ENCODE data around the gene SPRED3.
"Not testable (repeated sequence)": the region's sequence is repeated elsewhere in the genome, so short reads cannot be mapped to it uniquely, and the experiment has no call there.

The SPRED3 gene, protein sequence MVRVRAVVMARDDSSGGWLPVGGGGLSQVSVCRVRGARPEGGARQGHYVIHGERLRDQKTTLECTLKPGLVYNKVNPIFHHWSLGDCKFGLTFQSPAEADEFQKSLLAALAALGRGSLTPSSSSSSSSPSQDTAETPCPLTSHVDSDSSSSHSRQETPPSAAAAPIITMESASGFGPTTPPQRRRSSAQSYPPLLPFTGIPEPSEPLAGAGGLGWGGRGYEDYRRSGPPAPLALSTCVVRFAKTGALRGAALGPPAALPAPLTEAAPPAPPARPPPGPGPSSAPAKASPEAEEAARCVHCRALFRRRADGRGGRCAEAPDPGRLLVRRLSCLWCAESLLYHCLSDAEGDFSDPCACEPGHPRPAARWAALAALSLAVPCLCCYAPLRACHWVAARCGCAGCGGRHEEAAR

GRCh38 chr19:38388349-38389100 lies at the start of gene SPRED3:
TSS of gene SPRED3 (plus strand) at chr19:38388697. CDS start at chr19:38390303, 1,606 bp downstream.
- DNase-seq (ENCODE audit: low read depth), result no peak

DNA sequence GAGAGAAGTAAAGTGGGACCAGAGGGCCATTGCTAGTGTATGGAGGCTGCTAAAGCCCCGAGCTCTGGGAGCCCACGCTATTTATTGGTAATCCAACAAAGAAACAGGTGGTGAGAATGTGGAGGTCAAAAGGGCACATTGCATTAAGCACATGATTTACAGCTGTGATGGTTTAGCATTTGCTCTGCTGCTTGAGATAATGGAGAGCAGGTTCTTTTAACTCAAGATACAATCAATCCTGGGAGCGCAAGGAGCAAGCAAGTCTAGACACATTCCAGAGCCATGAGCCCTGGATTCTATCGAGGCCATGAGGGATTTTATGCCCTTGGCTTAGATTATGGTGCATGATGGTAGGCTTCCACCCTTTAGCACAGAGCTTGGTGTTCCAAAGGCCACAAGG lies 49.5 kb upstream of the SPRED3 start:
- DNase-seq (ENCODE audit: low read depth), result not testable (repeated sequence)

DNA sequence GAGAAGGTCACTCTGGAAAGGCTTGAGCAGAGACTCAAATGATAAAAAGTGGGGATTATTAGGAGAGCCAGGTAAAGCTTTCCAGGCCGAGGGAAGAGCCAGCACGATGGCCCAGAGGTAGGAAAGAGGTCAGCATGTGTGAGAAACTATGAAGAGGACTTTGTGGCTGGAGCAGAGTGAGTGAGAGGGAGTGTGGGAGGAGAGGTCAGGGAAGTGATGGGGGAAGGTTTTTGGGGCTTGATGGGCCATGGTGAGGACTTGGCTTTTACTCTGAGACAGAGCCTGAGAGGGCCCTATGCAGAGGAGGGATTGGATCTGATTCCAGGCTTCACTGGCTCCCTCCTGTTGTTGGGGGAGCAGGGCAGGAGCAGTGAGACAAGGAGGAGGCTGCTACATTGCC lies 47.6 kb upstream of the SPRED3 start:
- DNase-seq (ENCODE audit: low read depth), result no peak

DNA sequence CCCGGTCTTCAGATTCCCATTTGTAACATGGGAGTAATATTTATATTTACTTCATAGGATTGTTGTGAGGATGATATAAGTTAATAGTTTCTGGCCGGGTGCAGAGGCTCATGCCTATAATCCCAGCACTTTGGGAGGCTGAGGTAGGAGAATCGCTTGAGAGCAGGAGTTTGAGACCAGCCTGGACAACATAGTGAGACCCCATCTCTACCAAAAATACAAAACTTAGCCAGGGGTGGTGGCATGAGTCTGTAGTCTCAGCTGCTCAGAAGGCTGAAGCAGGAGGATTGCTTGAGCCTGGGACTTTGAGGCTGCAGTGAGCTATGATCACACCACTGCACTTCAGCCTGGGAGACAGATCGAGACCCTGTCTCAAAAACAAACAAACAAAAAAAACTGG lies 41.7 kb upstream of the SPRED3 start:
- DNase-seq (ENCODE audit: low read depth), result no peak

DNA sequence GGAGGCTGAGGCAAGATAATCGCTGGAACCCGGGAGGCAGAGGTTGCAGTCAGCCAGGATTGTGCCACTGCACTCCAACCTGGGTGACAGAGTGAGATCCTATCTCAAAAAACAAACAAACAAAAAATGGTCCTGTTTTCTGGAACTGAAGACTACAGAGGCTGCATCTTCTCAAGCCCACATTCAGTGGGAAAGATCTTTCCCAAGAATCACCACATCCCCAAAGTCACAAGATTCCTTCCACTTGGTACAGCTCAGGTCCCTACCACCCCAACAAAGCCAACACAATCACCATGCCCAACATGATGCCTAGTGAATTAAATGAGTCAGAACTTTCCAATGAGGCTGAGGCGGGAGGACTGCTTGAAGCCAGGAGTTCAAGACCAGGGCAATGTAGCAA lies 37.6 kb upstream of the SPRED3 start:
- DNase-seq (ENCODE audit: low read depth), result no peak

GRCh38 chr19:38351865-38352395 lies 36.6 kb upstream of the SPRED3 start:
- no peak for DNase-seq (ENCODE audit: low read depth)

DNA sequence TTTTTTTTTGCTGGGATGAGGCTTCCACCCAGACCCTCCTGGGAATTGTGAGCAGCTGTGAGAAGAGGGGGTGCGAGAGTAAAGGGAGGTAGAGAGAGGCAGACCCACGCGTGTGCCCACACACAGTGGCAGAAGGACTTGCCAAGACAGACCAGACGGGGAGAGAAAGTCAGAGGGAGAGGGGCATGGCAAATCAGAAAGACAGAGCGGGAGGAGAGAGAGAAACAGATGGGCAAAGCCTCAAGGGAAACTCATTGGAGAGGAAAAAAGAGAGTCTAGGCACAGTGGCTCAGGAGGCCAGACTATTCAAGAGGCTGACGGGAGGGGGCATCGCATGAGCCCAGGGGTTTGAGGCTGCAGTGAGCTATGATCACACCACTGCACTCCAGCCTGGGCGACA lies 35.9 kb upstream of the SPRED3 start:
- no peak for DNase-seq (ENCODE audit: low read depth)

- DNase-seq (ENCODE audit: low read depth), result no peak
These were observed 32.5 kb upstream of the SPRED3 start for GRCh38 chr19:38355728-38356725.

DNA sequence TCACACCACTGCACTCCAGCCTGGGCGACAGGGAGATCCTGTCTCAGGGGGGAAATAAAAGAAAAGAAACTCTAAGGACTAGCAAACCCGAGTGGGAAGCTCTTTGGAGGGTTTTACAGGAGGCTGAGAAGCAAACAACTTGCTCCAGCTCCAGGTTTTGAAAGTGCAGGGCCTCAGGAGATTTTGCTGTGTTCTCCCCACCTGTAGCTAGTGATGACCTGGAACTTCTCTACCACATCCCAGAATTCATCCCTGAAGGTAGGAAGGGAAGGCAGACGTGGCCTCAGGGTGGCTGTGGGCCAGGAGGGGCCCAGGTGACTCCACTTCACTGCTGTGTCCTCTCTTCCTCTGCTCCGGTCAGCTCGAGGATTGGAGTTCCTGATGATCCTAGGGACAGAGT lies 30.4 kb upstream of the SPRED3 start:
- DNase-seq (ENCODE audit: low read depth), result no peak

- DNase-seq (ENCODE audit: low read depth), result no peak
These were observed 29.1 kb upstream of the SPRED3 start for GRCh38 chr19:38359242-38360021.

DNA sequence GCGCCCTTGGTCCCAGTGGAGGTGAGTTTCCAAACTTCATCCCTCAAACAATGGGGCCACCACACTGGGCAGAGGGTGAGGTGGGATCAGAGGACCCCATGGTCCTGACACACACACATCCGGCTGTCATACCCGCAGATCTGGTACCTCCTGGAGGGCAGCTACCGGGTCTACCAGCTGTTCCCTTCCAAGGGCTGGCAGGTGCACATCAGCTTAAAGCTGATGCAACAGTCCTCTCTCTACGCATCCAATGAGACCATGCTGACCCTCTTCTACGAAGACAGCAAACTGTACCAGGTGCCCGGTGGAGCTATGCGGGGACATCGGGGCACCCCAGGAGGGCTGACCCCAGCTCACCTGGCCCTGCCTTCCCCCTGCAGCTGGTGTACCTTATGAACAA lies 28.1 kb upstream of the SPRED3 start:
- DNase-seq (ENCODE audit: low read depth), result no peak

DNA sequence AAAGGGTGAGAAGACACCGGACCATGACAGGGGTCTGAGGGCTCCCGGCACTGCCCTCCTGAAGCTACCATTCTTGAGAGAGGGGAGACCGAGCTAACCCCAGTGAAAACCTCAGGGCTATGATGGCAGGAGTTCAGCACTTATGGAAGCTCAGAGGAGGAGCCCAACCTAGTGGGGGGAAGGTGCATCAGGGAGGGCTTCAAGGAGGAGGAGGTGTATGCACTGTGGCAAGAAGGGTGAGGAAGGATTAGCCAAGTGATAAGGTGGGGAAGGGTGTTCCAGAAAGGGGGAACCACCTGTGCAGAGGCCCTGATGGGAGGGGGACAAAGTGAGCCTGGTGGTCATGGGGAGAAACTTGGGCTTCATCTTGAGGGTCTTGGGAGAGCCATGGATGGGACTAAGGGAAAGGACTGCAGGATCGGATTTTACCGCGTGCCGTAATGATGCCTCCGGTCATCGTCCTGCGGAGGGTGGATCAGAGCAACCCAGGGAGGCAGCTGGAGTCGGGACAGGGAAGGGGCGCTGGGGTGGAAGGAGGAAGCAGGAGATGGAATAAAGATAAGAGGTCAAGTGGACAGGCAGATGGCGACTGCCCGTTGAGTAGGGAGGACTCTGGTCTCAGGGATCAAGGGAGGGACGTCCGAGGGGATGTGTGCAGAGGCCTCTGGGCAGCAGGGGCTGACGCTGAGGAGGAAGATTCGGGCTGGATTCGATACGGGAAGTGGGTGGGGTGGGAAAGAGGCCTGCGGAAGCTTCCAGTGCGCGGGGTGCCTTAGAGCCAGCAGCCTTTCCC lies 27.5 kb upstream of the SPRED3 start:
- DNase-seq (ENCODE audit: low read depth), result no peak

- peak; percentile 37 for DNase-seq (ENCODE audit: low read depth)
These were observed 26.8 kb upstream of the SPRED3 start for GRCh38 chr19:38361633-38362075.

DNA sequence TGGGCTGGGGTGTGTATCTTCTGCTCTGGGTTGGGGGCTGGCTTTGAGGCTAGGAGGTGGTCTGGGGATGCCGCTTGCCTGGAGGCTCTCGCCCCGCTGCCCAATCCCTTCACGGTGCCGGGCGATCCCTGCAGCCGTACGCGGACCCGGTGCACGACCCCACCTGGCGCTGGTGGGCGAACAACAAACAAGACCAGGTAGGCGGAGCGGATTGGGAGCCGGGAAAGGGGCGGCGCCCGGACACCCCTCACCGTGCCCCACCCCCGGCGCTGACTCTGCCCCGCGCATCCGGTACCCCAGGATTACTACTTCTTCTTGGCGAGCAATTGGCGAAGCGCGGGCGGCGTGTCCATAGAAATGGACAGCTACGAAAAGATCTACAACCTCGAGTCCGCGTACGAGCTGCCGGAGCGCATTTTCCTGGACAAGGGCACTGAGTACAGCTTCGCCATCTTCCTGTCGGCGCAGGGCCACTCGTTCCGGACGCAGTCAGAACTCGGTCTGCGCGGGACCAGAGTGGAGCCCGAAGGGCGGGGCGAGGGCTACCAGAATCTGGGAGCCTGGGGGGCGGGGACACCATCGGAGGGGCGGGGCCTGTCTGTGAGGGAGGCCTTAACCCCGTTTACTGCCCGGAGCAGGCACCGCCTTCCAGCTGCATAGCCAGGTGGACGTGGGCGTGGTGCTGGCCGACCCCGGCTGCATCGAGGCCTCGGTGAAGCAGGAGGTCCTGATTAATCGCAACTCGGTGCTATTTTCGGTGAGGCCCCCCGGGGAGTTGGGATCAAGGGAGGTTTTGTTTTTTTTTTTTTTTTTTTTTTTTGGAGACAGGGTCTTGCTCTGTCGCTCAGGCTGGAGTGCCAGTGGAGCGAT lies 26.2 kb upstream of the SPRED3 start:
- DNase-seq (ENCODE audit: low read depth), result peak; percentile 41

GRCh38 chr19:38362946-38363688 lies 25.4 kb upstream of the SPRED3 start:
- DNase-seq (ENCODE audit: low read depth), result not testable (repeated sequence)

DNA sequence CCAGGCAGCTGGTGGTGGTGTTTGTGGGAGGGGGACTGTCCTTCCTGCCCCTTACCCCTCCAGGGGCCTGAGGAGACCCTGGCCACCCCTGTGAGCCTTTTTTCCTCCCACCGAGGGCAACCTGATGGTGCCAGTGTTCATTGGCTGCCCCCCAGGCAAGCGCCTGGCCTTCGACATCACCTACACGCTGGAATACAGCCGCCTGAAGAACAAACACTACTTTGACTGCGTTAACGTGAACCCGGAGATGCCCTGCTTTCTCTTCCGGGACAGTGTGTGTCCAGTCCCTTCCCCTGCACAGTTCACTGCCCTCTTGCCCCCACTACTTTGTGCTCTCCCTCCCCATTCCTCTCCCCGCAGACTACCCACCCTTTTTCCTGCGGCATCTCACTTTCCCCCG lies 21.5 kb upstream of the SPRED3 start:
- no peak for DNase-seq (ENCODE audit: low read depth)

DNA sequence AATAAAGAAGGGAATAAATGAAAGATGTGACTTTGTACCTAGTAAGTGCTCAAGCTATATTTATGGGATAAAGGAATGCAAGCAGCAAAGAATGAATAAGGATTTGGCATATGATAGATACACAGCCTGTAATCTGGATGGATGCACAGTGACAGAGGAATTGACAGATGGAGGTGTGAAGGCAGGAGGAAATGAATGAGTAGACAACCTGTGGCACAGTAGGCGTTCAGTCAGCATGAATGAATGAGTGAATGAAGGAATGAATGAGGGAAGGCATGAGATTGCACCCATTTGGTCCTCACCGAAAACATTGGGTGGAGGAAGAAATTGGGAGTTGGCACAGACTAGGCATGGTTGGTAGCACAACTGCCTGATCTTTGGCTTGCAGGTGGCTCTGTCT lies 18.9 kb upstream of the SPRED3 start:
- DNase-seq (ENCODE audit: low read depth), result no peak

GRCh38 chr19:38370299-38370698 lies 18.2 kb upstream of the SPRED3 start:
- no peak for DNase-seq (ENCODE audit: low read depth)

Data from activated gamma-delta T cell treated with anti-CD3 and anti-CD28 coated beads, Interleukin-2, amount 50 U/mL, for 16 hours (primary cell).